Common myeloid progenitor, CD34-positive (primary cell): ENCODE data around the gene BORCS5.

Source experiments
- CTCF ChIA-PET: fragments of 350-600 bp; sonication (Branson Sonifier 250); formaldehyde crosslinking; loops from one replicate; lab custom pipeline; 2021; ENCODE audit warnings: antibody characterized with exemption; lab: Charles Lee
- POLR2A ChIA-PET: fragments of 350-600 bp; sonication (Branson Sonifier 250); formaldehyde crosslinking; loops from one replicate; lab custom pipeline; 2021; ENCODE audit warnings: antibody characterized with exemption; lab: Charles Lee
- DNase-seq, 3 donors: peaks; one replicate each; pipeline versions ENCODE4 v3.0.0 to v3.0.0-alpha.2; 2013
- H3K27ac ChIP-seq, 2 experiments: 1 replicate in 1 of 2; 2 replicates in 1 of 2; pipeline ENCODE4 v1.7.0; 2013; ENCODE audit warnings: inconsistent platforms in 2 of 2, low read length in 2 of 2, mild to moderate bottlenecking in 2 of 2, low read depth in 1 of 2, moderate library complexity in 1 of 2; ENCODE audit not compliant: severe bottlenecking in 2 of 2, insufficient read depth in 1 of 2, poor library complexity in 1 of 2
- H3K27me3 ChIP-seq, 5 experiments: replicated peaks in 2 of 5; 1 replicate in 3 of 5; 2 replicates in 2 of 5; pipeline versions ENCODE4 v1.6.1 to v1.7.0; 2013; ENCODE audit warnings: low read length in 4 of 5, mild to moderate bottlenecking in 2 of 5, moderate library complexity in 2 of 5, inconsistent platforms in 1 of 5; ENCODE audit not compliant: insufficient read depth in 5 of 5, control insufficient read depth in 4 of 5
- H3K36me3 ChIP-seq, 4 experiments: 1 replicate in 2 of 4; 2 replicates in 2 of 4; pipeline versions ENCODE4 v1.6.1 to v1.7.0; 2013; ENCODE audit warnings: low read length in 3 of 4, control low read depth in 1 of 4, mild to moderate bottlenecking in 1 of 4; ENCODE audit not compliant: control insufficient read depth in 4 of 4, insufficient read depth in 4 of 4
- H3K4me1 ChIP-seq, 4 experiments: 1 replicate in 3 of 4; 2 replicates in 1 of 4; pipeline versions ENCODE4 v1.6.1 to v1.7.1; 2013; ENCODE audit warnings: low read length in 3 of 4, mild to moderate bottlenecking in 3 of 4, control low read depth in 1 of 4, inconsistent platforms in 1 of 4, moderate library complexity in 1 of 4; ENCODE audit not compliant: control insufficient read depth in 4 of 4, insufficient read depth in 4 of 4; ENCODE audit errors: control extremely low read depth in 1 of 4
- H3K4me3 ChIP-seq, 7 experiments: 1 replicate in 4 of 7; 2 replicates in 3 of 7; pipeline versions ENCODE4 v1.5.1 to v1.7.0; 2013; ENCODE audit warnings: mild to moderate bottlenecking in 7 of 7, low read length in 6 of 7, moderate library complexity in 6 of 7, inconsistent platforms in 2 of 7, low read depth in 2 of 7, control low read depth in 1 of 7; ENCODE audit not compliant: insufficient read depth in 4 of 7, control insufficient read depth in 1 of 7; ENCODE audit errors: extremely low read depth in 1 of 7
- H3K9me3 ChIP-seq, 5 experiments: 1 replicate in 4 of 5; 2 replicates in 1 of 5; pipeline versions ENCODE4 v1.6.1 to v1.7.1; 2013; ENCODE audit warnings: low read length in 4 of 5, mild to moderate bottlenecking in 2 of 5, inconsistent platforms in 1 of 5, low read depth in 1 of 5, moderate library complexity in 1 of 5; ENCODE audit not compliant: control insufficient read depth in 4 of 5, insufficient read depth in 2 of 5; ENCODE audit errors: control extremely low read depth in 1 of 5
- WGBS: methylation state at CpG from one replicate; pipeline ENCODE4 v1.1.5; 2013; ENCODE audit not compliant: insufficient coverage; 5-methylcytosine and 5-hydroxymethylcytosine counted together

BORCS5 gene

DNA sequence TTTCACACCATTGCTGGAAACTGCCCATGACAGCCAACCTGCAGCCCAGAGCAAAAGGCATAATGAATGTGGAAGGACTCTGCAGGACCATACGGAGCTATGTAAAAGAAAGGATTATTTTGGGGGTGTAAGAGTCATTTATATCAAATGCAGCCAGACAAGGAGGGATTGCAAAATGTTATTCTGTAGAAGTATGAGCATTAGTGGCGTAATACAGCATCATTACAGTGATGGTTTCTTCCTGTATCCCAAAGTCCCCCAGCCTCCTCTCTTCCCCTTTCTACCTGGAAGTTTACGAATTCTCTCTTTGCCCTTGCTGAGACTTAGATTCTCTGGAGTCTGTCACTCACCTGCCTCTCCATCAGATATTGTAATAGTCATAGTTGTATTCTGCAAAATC, 89.9 kb downstream of the BORCS5 start:
- ChIA-PET CTCF (interaction anchor here (1.2 to 1.4 kb wide), 2 partner anchors 8 to 28 kb away, joined by 4 read pairs; no protein-coding TSS in a partner anchor), POLR2A (no interaction called here)
- Histone ChIP-seq H3K36me3 (peaks cover 0 to 4% (median 0%) of the 10 kb centered on the region in 4 experiments), H3K27ac (no peak overlapping the region), H3K9me3 (no peaks in the 10 kb centered on the region), H3K4me1 (peaks cover 0 to 9% (median 6%) of the 10 kb centered on the region in 4 experiments), H3K4me3 (no peak overlapping the region), H3K27me3 (no peaks in the 10 kb centered on the region)
- 100% methylated on average over 2 of the region's 3 CpGs for WGBS
- no peak for DNase-seq

DNA sequence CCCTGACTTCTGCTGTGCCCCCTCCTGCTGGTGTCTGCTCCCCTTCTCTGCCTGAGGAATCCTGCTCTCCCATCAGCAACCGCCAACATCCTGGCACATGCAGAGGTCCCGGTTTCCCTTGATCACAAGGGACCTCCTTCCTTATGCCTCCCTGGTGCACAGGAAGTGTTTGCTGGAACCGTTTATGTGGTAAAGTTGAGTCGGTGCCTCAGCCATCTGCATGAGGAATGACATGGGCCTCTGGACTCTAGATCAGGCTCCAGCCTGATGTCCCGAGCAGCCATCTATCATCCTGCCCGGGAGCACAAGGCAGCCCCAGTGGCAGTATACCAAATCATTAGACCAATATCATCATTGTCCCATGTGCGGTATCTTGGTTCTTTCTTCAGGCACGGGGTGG, 90.4 kb downstream of the BORCS5 start:
- WGBS, result 63% methylated on average over 5 of the region's 8 CpGs
- H3K9me3 ChIP-seq, result no peaks in the 10 kb centered on the region
- H3K27ac ChIP-seq, result no peak overlapping the region
- no peak for DNase-seq
- ChIA-PET POLR2A (no interaction called here), CTCF (interaction anchor here (1.4 kb wide), 1 partner anchor 8 kb away, joined by 4 read pairs; no protein-coding TSS in a partner anchor)
- H3K4me1 ChIP-seq, result peaks cover 0 to 5% (median 1%) of the 10 kb centered on the region in 4 experiments
- H3K27me3 ChIP-seq, result no peaks in the 10 kb centered on the region
- no peak overlapping the region for H3K4me3 ChIP-seq
- peaks cover 0 to 4% (median 0%) of the 10 kb centered on the region in 4 experiments for H3K36me3 ChIP-seq

GRCh38 chr12:12447837-12448236, 91.0 kb downstream of the BORCS5 start:
- 94% methylated on average over 6 of the region's 10 CpGs for WGBS
- Histone ChIP-seq H3K4me3 (no peak overlapping the region), H3K9me3 (no peaks in the 10 kb centered on the region), H3K27ac (no peak overlapping the region), H3K27me3 (no peaks in the 10 kb centered on the region), H3K4me1 (no peaks in the 10 kb centered on the region), H3K36me3 (peaks cover 0 to 4% (median 0%) of the 10 kb centered on the region in 4 experiments)
- no peak for DNase-seq
- POLR2A ChIA-PET, result no interaction called here
- CTCF ChIA-PET, result interaction anchor here (1.4 kb wide), 1 partner anchor 9 kb away, joined by 4 read pairs; no protein-coding TSS in a partner anchor

- peak in 2 of 3 donors; percentile 28 to 35 for DNase-seq
- H3K9me3 ChIP-seq, result no peaks in the 10 kb centered on the region
- H3K36me3 ChIP-seq, result peaks cover 0 to 4% (median 0%) of the 10 kb centered on the region in 4 experiments
- WGBS, result 91% methylated on average over 11 of the region's 13 CpGs
- ChIA-PET POLR2A (interaction anchor here (0.6 kb wide), 1 partner anchor 65 kb away, joined by 4 read pairs; no protein-coding TSS in a partner anchor), CTCF (no interaction called here)
- no peak overlapping the region for H3K4me3 ChIP-seq
- H3K4me1 ChIP-seq, result no peaks in the 10 kb centered on the region
- no peak overlapping the region for H3K27ac ChIP-seq
- no peaks in the 10 kb centered on the region for H3K27me3 ChIP-seq
These were observed 92.7 kb downstream of the BORCS5 start for GRCh38 chr12:12449533-12450025.

DNA sequence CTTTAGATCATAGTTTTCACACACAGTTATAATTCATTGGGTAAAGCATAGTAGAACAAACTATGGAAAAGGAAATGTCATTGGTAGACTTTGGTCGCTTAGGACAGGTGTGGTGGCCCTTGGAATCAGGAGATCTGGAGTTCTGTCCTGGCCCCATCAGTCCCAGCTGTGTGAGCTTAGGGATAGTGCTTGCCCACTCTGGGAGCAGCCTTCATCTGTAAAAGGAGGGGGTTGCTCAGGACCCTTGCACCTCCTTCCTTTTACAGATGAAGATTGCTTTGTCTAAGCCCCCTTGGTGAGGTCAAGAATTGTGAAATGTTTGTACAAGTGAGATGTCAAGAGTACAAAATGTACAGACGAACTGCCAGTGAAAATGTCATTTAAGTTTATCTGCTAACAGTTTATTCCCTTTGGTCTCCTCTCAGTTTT, 93.2 kb downstream of the BORCS5 start:
- no peak overlapping the region for H3K27ac ChIP-seq
- DNase-seq, result no peak
- 100% methylated on average over 2 of the region's 2 CpGs for WGBS
- no peaks in the 10 kb centered on the region for H3K27me3 ChIP-seq
- no peaks in the 10 kb centered on the region for H3K9me3 ChIP-seq
- no peak overlapping the region for H3K4me3 ChIP-seq
- peaks cover 0 to 4% (median 0%) of the 10 kb centered on the region in 4 experiments for H3K36me3 ChIP-seq
- H3K4me1 ChIP-seq, result no peaks in the 10 kb centered on the region
- CTCF ChIA-PET, result no interaction called here
- POLR2A ChIA-PET, result interaction anchor here (0.6 to 0.7 kb wide), 2 partner anchors 65 to 66 kb away, joined by 3 to 4 read pairs; no protein-coding TSS in a partner anchor

- H3K9me3 ChIP-seq, result no peaks in the 10 kb centered on the region
- DNase-seq, result no peak
- no peaks in the 10 kb centered on the region for H3K4me1 ChIP-seq
- ChIA-PET CTCF (no interaction called here), POLR2A (no interaction called here)
- no peaks in the 10 kb centered on the region for H3K27me3 ChIP-seq
- no peak overlapping the region for H3K4me3 ChIP-seq
- WGBS, result 100% methylated on average over 3 of the region's 4 CpGs
- H3K36me3 ChIP-seq, result peaks cover 0 to 4% (median 0%) of the 10 kb centered on the region in 4 experiments
- H3K27ac ChIP-seq, result no peak overlapping the region
These were observed 94.2 kb downstream of the BORCS5 start for GRCh38 chr12:12451098-12451497.

GRCh38 chr12:12452326-12452902, 95.5 kb downstream of the BORCS5 start:
- POLR2A ChIA-PET, result no interaction called here
- Histone ChIP-seq H3K4me1 (peaks cover 0 to 2% (median 0%) of the 10 kb centered on the region in 4 experiments), H3K4me3 (no peak overlapping the region), H3K27ac (no peak overlapping the region), H3K27me3 (no peaks in the 10 kb centered on the region), H3K36me3 (peaks cover 0 to 4% (median 0%) of the 10 kb centered on the region in 4 experiments), H3K9me3 (no peaks in the 10 kb centered on the region)
- 91% methylated on average over 11 of the region's 21 CpGs for WGBS
- CTCF ChIA-PET, result interaction anchor here (1.1 kb wide), 1 partner anchor 9 kb away, joined by 3 read pairs; no protein-coding TSS in a partner anchor
- no peak for DNase-seq
